ENCODE measurements around the gene FAM47E. TPM values are rescaled to one million over a fixed set of nuclear protein-coding genes. Genes with fewer than 3 reads are reported as not detected.

Gene FAM47E
- polyA plus RNA-seq, 2 donors: 0.47 to 0.71 TPM

GRCh38 chr4:76313547-76313946 is 62.0 kb downstream of the FAM47E start:
- 66 to 74% methylated on average over 2 of the region's 2 CpGs for WGBS, 2 donors
- Histone ChIP-seq H3K4me3 (ENCODE audit: low read depth in 1 of 2, low read length in 2 of 2) (no peak overlapping the region), H3K9me3 (ENCODE audit: control insufficient read depth in 2 of 2, insufficient read depth in 1 of 2, low read depth in 1 of 2, low read length in 1 of 2) (no peaks in the 10 kb centered on the region), H3K36me3 (ENCODE audit: control insufficient read depth in 2 of 2, insufficient read depth in 2 of 2, low read length in 1 of 2) (no peaks in the 10 kb centered on the region), H3K27me3 (ENCODE audit: control insufficient read depth in 1 of 2, insufficient read depth in 2 of 2, low read length in 2 of 2) (no peaks in the 10 kb centered on the region), H3K4me1 (ENCODE audit: control insufficient read depth in 2 of 2, insufficient read depth in 2 of 2, low read length in 1 of 2) (no peaks in the 10 kb centered on the region), H3K27ac (ENCODE audit: low read depth in 2 of 2, low read length in 1 of 2) (no peak overlapping the region)

DNA sequence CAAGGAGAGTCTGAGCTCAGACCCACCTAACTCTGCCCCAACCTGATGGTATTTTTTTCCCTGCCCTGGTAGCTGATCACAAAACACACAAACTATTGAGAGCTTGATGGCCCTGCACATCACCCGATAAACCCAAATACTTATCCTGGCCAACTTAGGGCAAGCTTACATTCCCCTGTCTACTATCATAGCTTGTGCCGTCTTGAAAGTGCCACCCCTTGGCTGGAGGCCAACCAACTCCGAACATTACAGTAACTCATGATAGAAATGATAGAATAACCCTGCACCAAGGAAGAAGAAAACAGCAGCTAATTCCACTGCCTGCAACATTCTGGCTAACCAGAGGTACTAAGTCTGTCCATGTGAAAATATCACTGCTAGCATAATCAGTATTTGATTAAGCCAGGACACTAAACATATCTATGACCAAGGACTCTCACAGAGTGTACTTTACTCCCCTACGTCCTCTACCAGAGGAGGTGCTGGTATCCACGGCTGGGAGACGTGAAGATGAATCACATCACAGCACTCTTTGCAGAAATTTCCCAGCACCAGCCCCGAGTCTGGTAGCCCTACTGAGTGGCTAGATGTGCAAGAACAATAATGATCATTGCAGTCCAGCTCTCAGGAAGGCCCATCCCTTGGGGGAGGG is 63.9 kb downstream of the FAM47E start:
- no peak overlapping the region for H3K4me3 ChIP-seq (ENCODE audit: low read depth in 1 of 2, low read length in 2 of 2)
- WGBS, 2 donors: 81 to 82% methylated on average over 7 of the region's 7 CpGs
- no peaks in the 10 kb centered on the region for H3K4me1 ChIP-seq (ENCODE audit: control insufficient read depth in 2 of 2, insufficient read depth in 2 of 2, low read length in 1 of 2)
- H3K36me3 ChIP-seq (ENCODE audit: control insufficient read depth in 2 of 2, insufficient read depth in 2 of 2, low read length in 1 of 2): no peaks in the 10 kb centered on the region
- no peaks in the 10 kb centered on the region for H3K9me3 ChIP-seq (ENCODE audit: control insufficient read depth in 2 of 2, insufficient read depth in 1 of 2, low read depth in 1 of 2, low read length in 1 of 2)
- H3K27ac ChIP-seq (ENCODE audit: low read depth in 2 of 2, low read length in 1 of 2): no peak overlapping the region
- H3K27me3 ChIP-seq (ENCODE audit: control insufficient read depth in 1 of 2, insufficient read depth in 2 of 2, low read length in 2 of 2): no peaks in the 10 kb centered on the region

GRCh38 chr4:76316131-76316530 is 64.6 kb downstream of the FAM47E start:
- no peaks in the 10 kb centered on the region for H3K27me3 ChIP-seq (ENCODE audit: control insufficient read depth in 1 of 2, insufficient read depth in 2 of 2, low read length in 2 of 2)
- no peaks in the 10 kb centered on the region for H3K9me3 ChIP-seq (ENCODE audit: control insufficient read depth in 2 of 2, insufficient read depth in 1 of 2, low read depth in 1 of 2, low read length in 1 of 2)
- 87 to 95% methylated on average over 1 of the region's 1 CpG for WGBS, 2 donors
- no peaks in the 10 kb centered on the region for H3K4me1 ChIP-seq (ENCODE audit: control insufficient read depth in 2 of 2, insufficient read depth in 2 of 2, low read length in 1 of 2)
- no peak overlapping the region for H3K27ac ChIP-seq (ENCODE audit: low read depth in 2 of 2, low read length in 1 of 2)
- no peaks in the 10 kb centered on the region for H3K36me3 ChIP-seq (ENCODE audit: control insufficient read depth in 2 of 2, insufficient read depth in 2 of 2, low read length in 1 of 2)
- H3K4me3 ChIP-seq (ENCODE audit: low read depth in 1 of 2, low read length in 2 of 2): no peak overlapping the region

DNA sequence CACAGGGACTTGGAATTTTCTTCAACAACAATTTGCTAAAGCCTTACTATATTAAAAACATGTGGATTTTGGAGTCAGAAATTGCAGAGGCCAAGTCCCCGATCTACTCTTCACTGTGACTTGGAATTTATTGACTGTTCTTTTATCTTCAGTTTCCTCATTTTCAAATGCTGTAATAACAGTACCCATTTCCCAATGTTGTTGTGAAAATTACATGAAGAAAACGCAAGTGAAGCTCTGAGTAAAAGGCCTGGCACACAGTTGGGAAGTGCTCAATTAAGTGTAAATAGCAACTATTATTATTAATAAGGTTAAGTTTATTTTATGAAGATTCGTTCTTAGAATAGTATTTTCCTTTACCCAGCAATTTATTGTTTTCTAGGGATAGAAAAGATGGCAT is 70.7 kb downstream of the FAM47E start:
- no peaks in the 10 kb centered on the region for H3K4me1 ChIP-seq (ENCODE audit: control insufficient read depth in 2 of 2, insufficient read depth in 2 of 2, low read length in 1 of 2)
- peaks cover 0 to 3% of the 10 kb centered on the region in 2 donors for H3K27me3 ChIP-seq (ENCODE audit: control insufficient read depth in 1 of 2, insufficient read depth in 2 of 2, low read length in 2 of 2)
- no peak overlapping the region for H3K4me3 ChIP-seq (ENCODE audit: low read depth in 1 of 2, low read length in 2 of 2)
- WGBS, 2 donors: 77 to 84% methylated on average over 3 of the region's 3 CpGs
- H3K36me3 ChIP-seq (ENCODE audit: control insufficient read depth in 2 of 2, insufficient read depth in 2 of 2, low read length in 1 of 2): no peaks in the 10 kb centered on the region
- H3K9me3 ChIP-seq (ENCODE audit: control insufficient read depth in 2 of 2, insufficient read depth in 1 of 2, low read depth in 1 of 2, low read length in 1 of 2): no peaks in the 10 kb centered on the region
- H3K27ac ChIP-seq (ENCODE audit: low read depth in 2 of 2, low read length in 1 of 2): no peak overlapping the region

DNA sequence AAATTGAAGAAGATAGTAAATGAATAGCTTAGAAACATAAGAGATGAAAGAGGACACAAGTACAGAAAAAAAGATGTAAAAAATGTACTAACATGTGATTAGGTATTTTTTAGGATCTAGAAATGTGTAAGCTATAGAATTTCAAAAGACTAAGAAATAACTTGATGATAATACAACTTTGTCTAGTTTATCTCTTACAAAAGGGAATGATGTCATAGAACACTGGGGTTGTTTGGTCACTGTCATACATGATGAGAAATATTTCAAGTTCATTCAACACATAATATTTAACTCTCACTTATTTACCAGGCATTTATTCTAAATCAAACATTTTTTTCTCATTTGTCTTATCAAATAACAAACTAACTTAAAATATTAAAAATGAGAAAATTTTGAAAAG is 73.6 kb downstream of the FAM47E start:
- Histone ChIP-seq H3K36me3 (ENCODE audit: control insufficient read depth in 2 of 2, insufficient read depth in 2 of 2, low read length in 1 of 2) (no peaks in the 10 kb centered on the region), H3K4me1 (ENCODE audit: control insufficient read depth in 2 of 2, insufficient read depth in 2 of 2, low read length in 1 of 2) (no peaks in the 10 kb centered on the region), H3K9me3 (ENCODE audit: control insufficient read depth in 2 of 2, insufficient read depth in 1 of 2, low read depth in 1 of 2, low read length in 1 of 2) (no peaks in the 10 kb centered on the region), H3K27me3 (ENCODE audit: control insufficient read depth in 1 of 2, insufficient read depth in 2 of 2, low read length in 2 of 2) (peaks cover 0 to 3% of the 10 kb centered on the region in 2 donors), H3K4me3 (ENCODE audit: low read depth in 1 of 2, low read length in 2 of 2) (no peak overlapping the region), H3K27ac (ENCODE audit: low read depth in 2 of 2, low read length in 1 of 2) (no peak overlapping the region)

GRCh38 chr4:76326515-76326914 is 75.0 kb downstream of the FAM47E start:
- peaks cover 0 to 3% of the 10 kb centered on the region in 2 donors for H3K27me3 ChIP-seq (ENCODE audit: control insufficient read depth in 1 of 2, insufficient read depth in 2 of 2, low read length in 2 of 2)
- no peaks in the 10 kb centered on the region for H3K4me1 ChIP-seq (ENCODE audit: control insufficient read depth in 2 of 2, insufficient read depth in 2 of 2, low read length in 1 of 2)
- no peak overlapping the region for H3K27ac ChIP-seq (ENCODE audit: low read depth in 2 of 2, low read length in 1 of 2)
- no peak overlapping the region for H3K4me3 ChIP-seq (ENCODE audit: low read depth in 1 of 2, low read length in 2 of 2)
- no peaks in the 10 kb centered on the region for H3K36me3 ChIP-seq (ENCODE audit: control insufficient read depth in 2 of 2, insufficient read depth in 2 of 2, low read length in 1 of 2)
- H3K9me3 ChIP-seq (ENCODE audit: control insufficient read depth in 2 of 2, insufficient read depth in 1 of 2, low read depth in 1 of 2, low read length in 1 of 2): no peaks in the 10 kb centered on the region

Other genes starting within 250 kb of the FAM47E start
- under 1 TPM; 0.22 to 0.29 TPM for gene CXCL9, start 244.2 kb upstream of the FAM47E start, polyA plus RNA-seq
- under 1 TPM; 0.73 to 0.77 TPM for gene CXCL10, start 228.2 kb upstream of the FAM47E start, polyA plus RNA-seq
- gene CXCL11, start 215.7 kb upstream of the FAM47E start, polyA plus RNA-seq: under 1 TPM in 1 of 2 donors, not detected in 1; 0.07 TPM
- gene ART3, start 177.0 kb upstream of the FAM47E start, polyA plus RNA-seq: under 1 TPM; 0.29 to 0.31 TPM
- gene NUP54, start 103.3 kb upstream of the FAM47E start, polyA plus RNA-seq: 10 to 100 TPM; 18.0 to 18.4 TPM
- gene SCARB2, start 37.9 kb upstream of the FAM47E start, polyA plus RNA-seq: 10 to 100 TPM; 21.7 to 26.3 TPM
- gene STBD1, start 55.0 kb downstream of the FAM47E start, polyA plus RNA-seq: 1 to 10 TPM in 1 of 2 donors, under 1 TPM in 1; 0.71 to 2.7 TPM
- gene CCDC158, start 169.4 kb downstream of the FAM47E start, polyA plus RNA-seq: under 1 TPM; 0.01 to 0.02 TPM
- gene SHROOM3, start 183.5 kb downstream of the FAM47E start, polyA plus RNA-seq: 10 to 100 TPM; 14.2 to 15.3 TPM

All from esophagus (tissue), 2 donors.